PC-3 (cell line): ENCODE measurements around the gene DNAH1. TPM values are rescaled to one million over a fixed set of nuclear protein-coding genes. Genes with fewer than 3 reads are reported as not detected.

Experiments
- ATAC-seq: fragments of 200-7000 bp; cut with Tn5 transposase; 2 replicates; pipeline ENCODE4 v1.9.1; 2020; ENCODE audit warnings: mild to moderate bottlenecking, moderate library complexity
- BruUV-seq: library from RNA; stranded (reverse); fragments of 400-500 nt; replicated peaks from 2 replicates; lab custom pipeline; 2021; lab: Mats Ljungman, UMichigan
- CTCF ChIA-PET: fragments of 300-600 bp; sonication (Branson Sonifier 250); formaldehyde crosslinking; loops from one replicate; lab custom pipeline; 2022; ENCODE audit warnings: antibody characterized with exemption; lab: Charles Lee
- POLR2A ChIA-PET: fragments of 300-600 bp; sonication (Branson Sonifier 250); formaldehyde crosslinking; loops from one replicate; lab custom pipeline; 2022; ENCODE audit warnings: antibody characterized with exemption; ENCODE audit not compliant: unreplicated experiment; lab: Charles Lee
- DNase-seq: peaks from one replicate; pipeline ENCODE4 v3.0.0-alpha.2; 2015
- H2AFZ ChIP-seq: fragments of 300-600 bp; sonication (generic); 2 replicates; pipeline ENCODE4 v1.6.0; 2016; ENCODE audit warnings: antibody characterized with exemption, low read length
- H3F3A ChIP-seq: fragments of 300-600 bp; sonication (generic); one replicate; pipeline ENCODE4 v1.6.0; 2017; ENCODE audit warnings: antibody characterized with exemption, low read length, control low read depth, mild to moderate bottlenecking; ENCODE audit not compliant: unreplicated experiment
- H3K27ac ChIP-seq: fragments of 300-600 bp; sonication (generic); 2 replicates; pipeline ENCODE4 v1.5.1; 2016; ENCODE audit warnings: mild to moderate bottlenecking, low read length
- H3K27me3 ChIP-seq: fragments of 300-600 bp; sonication (generic); 2 replicates; pipeline ENCODE4 v1.6.1; 2016; ENCODE audit warnings: low read length, mixed read lengths
- H3K36me3 ChIP-seq: fragments of 300-600 bp; sonication (generic); 2 replicates; pipeline ENCODE4 v1.6.1; 2016; ENCODE audit warnings: low read depth, mixed run types, low read length, mixed read lengths
- H3K4me1 ChIP-seq: fragments of 300-600 bp; sonication (generic); 2 replicates; pipeline ENCODE4 v1.5.1; 2016; ENCODE audit warnings: low read length; ENCODE audit not compliant: insufficient read depth
- H3K4me2 ChIP-seq: fragments of 300-600 bp; sonication (generic); 2 replicates; pipeline ENCODE4 v1.6.0; 2016; ENCODE audit warnings: low read length
- H3K4me3 ChIP-seq: fragments of 300-600 bp; sonication (generic); 2 replicates; pipeline ENCODE4 v1.5.1; 2016; ENCODE audit warnings: mild to moderate bottlenecking, low read length, mixed read lengths
- H3K79me2 ChIP-seq: fragments of 300-600 bp; sonication (generic); 2 replicates; pipeline ENCODE4 v1.6.1; 2017; ENCODE audit warnings: low read length, mixed read lengths
- H3K9ac ChIP-seq: fragments of 300-600 bp; sonication (generic); 2 replicates; pipeline ENCODE4 v1.6.0; 2016; ENCODE audit warnings: mild to moderate bottlenecking, low read length
- H3K9me2 ChIP-seq: fragments of 300-600 bp; sonication (generic); replicated peaks from 2 replicates; pipeline ENCODE4 v1.6.1; 2016; ENCODE audit warnings: mixed run types, low read length, mixed read lengths
- H3K9me3 ChIP-seq: fragments of 300-600 bp; sonication (generic); 2 replicates; pipeline ENCODE4 v1.6.1; 2016; ENCODE audit warnings: low read length, mixed read lengths
- H4K20me1 ChIP-seq: fragments of 300-600 bp; sonication (generic); 2 replicates; pipeline ENCODE4 v1.6.1; 2016; ENCODE audit warnings: low read length, mixed read lengths
- CTCF ChIP-seq: fragments of 300-600 bp; sonication (generic); conservative IDR thresholded peaks from 2 replicates; pipeline ENCODE4 v1.5.1; 2017; ENCODE audit warnings: antibody characterized with exemption, low read depth, mild to moderate bottlenecking, low read length
- EZH2 ChIP-seq: fragments of 300-600 bp; sonication (generic); IDR thresholded peaks from one replicate; pipeline ENCODE4 v1.6.1; 2017; ENCODE audit warnings: antibody characterized with exemption, mild to moderate bottlenecking, low read length; ENCODE audit not compliant: unreplicated experiment
- EZH2phosphoT487 ChIP-seq: fragments of 300-600 bp; sonication (generic); IDR thresholded peaks from 2 replicates; pipeline ENCODE4 v1.6.1; 2018; ENCODE audit warnings: mild to moderate bottlenecking, antibody characterized with exemption, low read length, borderline replicate concordance
- intact Hi-C: fragments of 100-400 bp; cut with micrococcal nuclease; formaldehyde crosslinking; loops from 2 replicates; pipeline ENCODE4 v1.9.0; 2023
- total RNA-seq: library from RNA; depleted of rRNA; stranded (reverse); fragments of >200 nt; gene quantifications from 2 replicates; pipeline ENCODE4 v1.2.3, GENCODE V29; 2014

The DNAH1 gene
- total RNA-seq, 1 experiment from 2014 or later: 2.2 TPM

DNA sequence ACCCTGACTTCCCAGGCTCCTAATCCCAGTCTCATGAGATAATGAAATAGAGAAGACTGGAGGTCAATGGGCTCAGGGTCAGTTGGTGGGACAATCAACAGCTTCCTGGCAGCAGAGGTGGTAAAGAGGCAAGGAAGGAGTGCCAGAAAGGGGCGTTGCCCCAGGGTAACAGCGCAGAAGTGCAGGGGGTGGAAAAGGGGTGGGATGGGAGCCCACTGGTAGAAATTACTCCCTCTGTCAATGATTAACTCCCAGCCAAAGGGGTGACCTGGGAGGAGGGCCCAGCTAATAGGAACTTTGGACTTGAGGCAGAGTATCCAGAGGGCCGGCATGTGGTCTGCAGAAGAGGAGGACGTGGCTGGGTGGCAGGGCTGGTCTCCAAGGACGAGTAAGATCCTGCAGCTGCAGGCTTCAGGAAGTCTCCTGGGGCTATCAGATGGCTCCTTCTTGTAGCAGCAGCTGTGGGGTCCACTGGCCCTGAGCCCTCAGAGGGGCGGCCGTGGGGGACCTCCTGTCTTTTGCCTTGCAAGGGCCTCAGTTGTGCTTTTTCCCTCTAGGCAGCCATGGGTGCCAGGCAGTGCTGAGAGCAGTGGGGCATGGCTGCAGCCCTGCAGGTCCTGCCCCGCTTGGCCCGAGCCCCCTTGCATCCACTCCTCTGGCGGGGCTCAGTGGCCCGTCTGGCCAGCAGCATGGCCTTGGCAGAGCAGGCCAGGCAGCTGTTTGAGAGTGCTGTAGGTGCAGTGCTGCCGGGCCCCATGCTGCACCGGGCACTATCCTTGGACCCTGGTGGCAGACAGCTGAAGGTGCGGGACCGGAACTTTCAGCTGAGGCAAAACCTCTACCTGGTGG, 26.1 kb upstream of the DNAH1 start:
- H3K9me2 ChIP-seq: no peaks in the 10 kb centered on the region
- H3K79me2 ChIP-seq: peaks cover 10% of the 10 kb centered on the region
- H3F3A ChIP-seq: no peaks in the 10 kb centered on the region
- intact Hi-C loops: loop anchor here (5.0 kb wide), 1 partner anchor 138 kb away; the partner anchor contains the start of gene POC1A
- ChIA-PET POLR2A (no interaction called here), CTCF (no interaction called here)
- H3K4me1 ChIP-seq: peaks cover 15% of the 10 kb centered on the region
- H3K9me3 ChIP-seq: no peaks in the 10 kb centered on the region
- TF ChIP-seq CTCF: no peak
- TF ChIP-seq EZH2phosphoT487: no peak
- TF ChIP-seq EZH2: no peak
- no peaks in the 10 kb centered on the region for H3K27me3 ChIP-seq
- no peak overlapping the region for H3K27ac ChIP-seq
- H2AFZ ChIP-seq: no peak overlapping the region
- DNase-seq: no peak
- H4K20me1 ChIP-seq: no peaks in the 10 kb centered on the region
- no peaks in the 10 kb centered on the region for H3K36me3 ChIP-seq
- H3K4me3 ChIP-seq: no peak overlapping the region
- BruUV-seq: no TSS peak
- no peak overlapping the region for H3K9ac ChIP-seq
- H3K4me2 ChIP-seq: no peak overlapping the region
- no peak for ATAC-seq

DNA sequence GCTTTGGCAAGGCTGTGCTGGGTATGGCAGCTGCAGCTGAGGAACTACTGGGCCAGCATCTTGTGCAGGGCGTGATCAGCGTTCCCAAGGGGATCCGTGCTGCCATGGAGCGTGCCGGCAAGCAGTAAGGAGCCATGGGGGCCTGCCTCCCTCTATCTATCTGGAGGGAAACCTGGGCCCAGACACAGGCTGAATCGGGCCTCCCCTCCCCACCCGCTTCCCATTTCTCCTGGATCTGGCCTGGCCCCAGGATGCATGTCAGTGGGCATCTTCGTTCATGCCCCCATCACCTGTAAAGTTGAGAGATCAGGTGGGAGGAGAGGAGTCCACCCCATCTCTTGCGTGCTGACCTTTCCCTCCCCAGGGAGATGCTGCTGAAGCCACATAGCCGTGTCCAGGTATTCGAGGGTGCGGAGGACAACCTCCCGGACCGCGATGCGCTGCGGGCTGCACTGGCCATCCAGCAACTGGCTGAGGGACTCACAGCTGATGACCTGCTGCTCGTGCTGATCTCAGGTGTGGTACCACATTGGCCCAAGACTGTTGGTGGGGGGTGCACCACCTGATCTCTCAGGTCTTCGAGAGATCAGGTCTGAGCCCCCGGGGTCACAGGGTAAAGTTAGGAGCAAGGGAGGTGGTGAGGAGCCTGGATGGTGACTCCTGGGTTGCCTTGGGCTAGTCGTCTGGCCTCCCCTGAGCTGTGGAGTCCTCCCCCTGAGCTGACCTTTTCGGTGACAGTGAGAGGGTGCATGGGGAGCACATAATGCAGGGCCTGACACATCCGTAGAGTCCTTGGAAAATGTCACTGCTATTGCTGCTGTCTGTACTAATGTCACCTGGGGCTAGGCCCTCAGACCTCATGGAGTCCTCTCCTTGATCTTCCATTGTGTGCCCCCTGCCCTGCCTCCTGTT, 25.3 kb upstream of the DNAH1 start:
- Histone ChIP-seq H4K20me1 (no peaks in the 10 kb centered on the region), H3K27me3 (no peaks in the 10 kb centered on the region), H3K36me3 (no peaks in the 10 kb centered on the region), H3K4me2 (no peak overlapping the region), H3K9me2 (no peaks in the 10 kb centered on the region), H2AFZ (no peak overlapping the region), H3K9ac (no peak overlapping the region), H3K27ac (no peak overlapping the region), H3K79me2 (peaks cover 10% of the 10 kb centered on the region), H3F3A (no peaks in the 10 kb centered on the region), H3K9me3 (no peaks in the 10 kb centered on the region), H3K4me1 (peaks cover 15% of the 10 kb centered on the region), H3K4me3 (no peak overlapping the region)
- TF ChIP-seq EZH2phosphoT487 (no peak), EZH2 (no peak), CTCF (no peak)
- ChIA-PET POLR2A (no interaction called here), CTCF (no interaction called here)
- DNase-seq: no peak
- no peak for ATAC-seq
- intact Hi-C loops: loop anchor here (1.0 kb wide), 1 partner anchor 48 kb away; no protein-coding TSS in a partner anchor
- no TSS peak for BruUV-seq
